ENCODE data around the gene FSTL4.

The FSTL4 gene

DNA sequence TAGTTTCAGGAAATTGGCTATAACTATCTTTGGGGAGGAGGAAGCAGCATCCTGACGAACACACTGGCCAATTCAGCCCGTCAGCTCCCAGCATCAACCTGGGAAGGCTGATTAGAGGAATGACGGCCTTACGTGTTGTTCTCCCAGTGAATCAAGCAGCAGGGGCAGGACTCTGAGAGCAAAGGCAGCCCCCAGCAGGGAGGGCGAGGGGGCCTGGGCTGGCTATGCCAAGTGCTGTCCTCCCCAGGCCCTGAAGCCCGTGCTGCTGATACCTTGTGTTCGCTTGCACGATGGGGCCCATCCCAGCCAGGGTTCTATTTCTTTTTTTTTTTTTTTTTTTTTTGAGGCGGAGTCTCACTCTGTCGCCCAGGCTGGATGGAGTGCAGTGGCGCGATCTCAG, 254.1 kb downstream of the FSTL4 start:
- no peak for DNase-seq

DNA sequence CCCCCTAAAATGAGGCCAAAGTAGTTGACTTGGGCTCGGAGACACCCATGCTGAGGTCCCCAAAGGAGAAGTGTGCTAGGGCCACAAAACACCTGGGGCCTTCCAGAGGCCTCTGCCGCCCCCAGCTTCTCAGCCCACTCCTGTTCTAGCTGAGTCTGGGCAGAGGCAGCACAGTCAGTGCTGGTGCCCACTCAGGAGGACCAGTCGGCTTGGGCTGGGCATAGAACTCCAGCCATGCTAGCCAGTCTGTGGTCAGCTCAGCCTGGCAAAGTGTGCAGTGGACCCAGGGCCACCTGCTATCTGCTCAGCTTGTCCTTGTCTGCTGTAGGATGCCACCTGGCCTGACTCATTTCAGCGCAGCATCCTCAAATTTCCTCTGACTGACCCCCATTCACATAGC, 254.6 kb downstream of the FSTL4 start:
- DNase-seq: no peak

GRCh38 chr5:133356984-133357421, 255.3 kb downstream of the FSTL4 start:
- DNase-seq: no peak

GRCh38 chr5:133356396-133356983, 255.9 kb downstream of the FSTL4 start:
- DNase-seq: no peak

- DNase-seq: no peak
Measured at GRCh38 chr5:133354323-133355185, 257.8 kb downstream of the FSTL4 start.

- no peak for DNase-seq
Measured at GRCh38 chr5:133353741-133354140, 258.6 kb downstream of the FSTL4 start.

GRCh38 chr5:133348406-133348805, 263.9 kb downstream of the FSTL4 start:
- no peak for DNase-seq

DNA sequence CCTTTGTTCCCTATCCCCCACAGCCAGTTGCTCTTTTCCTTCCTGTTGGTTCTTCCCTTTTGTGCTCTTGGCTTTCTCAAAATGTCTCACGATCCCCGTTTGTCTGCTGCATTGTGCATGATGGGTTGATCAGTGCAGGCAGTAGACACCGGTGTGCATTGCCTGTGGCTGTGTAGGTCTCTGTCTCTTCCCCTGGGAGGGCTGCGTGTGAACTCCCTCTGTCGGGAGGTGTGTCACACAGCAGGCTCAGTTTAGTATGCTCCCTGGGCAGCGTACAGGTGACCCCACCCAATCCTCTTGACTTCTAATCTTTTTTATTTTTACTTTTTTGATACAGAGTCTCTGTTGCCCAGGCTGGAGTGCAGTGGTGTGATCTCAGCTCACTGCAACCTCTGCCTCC, 265.3 kb downstream of the FSTL4 start:
- no peak for DNase-seq

DNA sequence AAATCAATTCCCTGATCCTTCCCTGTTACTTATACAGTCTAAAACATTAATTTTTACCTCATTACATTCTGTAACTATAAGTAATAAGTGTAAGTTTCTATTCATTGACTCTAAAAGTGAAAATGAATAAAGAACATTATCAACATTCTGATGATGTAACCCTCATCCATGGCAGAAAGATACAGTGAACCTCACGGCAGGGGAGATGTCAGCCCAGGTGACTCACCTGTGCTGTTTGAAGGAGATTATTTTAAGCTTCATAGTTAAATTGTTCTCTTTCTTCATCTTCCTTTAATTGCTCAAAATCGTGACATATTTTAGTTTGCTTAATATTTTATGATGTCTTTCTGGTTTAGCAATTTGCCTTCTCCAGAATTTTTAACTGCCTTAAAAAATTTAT, 268.1 kb downstream of the FSTL4 start:
- DNase-seq: no peak

GRCh38 chr5:133343196-133343595, 269.1 kb downstream of the FSTL4 start:
- DNase-seq: no peak

GRCh38 chr5:133341915-133342710, 270.2 kb downstream of the FSTL4 start:
- no peak for DNase-seq

GRCh38 chr5:133341296-133341695, 271.0 kb downstream of the FSTL4 start:
- DNase-seq: no peak

GRCh38 chr5:133340822-133341221, 271.5 kb downstream of the FSTL4 start:
- no peak for DNase-seq

DNA sequence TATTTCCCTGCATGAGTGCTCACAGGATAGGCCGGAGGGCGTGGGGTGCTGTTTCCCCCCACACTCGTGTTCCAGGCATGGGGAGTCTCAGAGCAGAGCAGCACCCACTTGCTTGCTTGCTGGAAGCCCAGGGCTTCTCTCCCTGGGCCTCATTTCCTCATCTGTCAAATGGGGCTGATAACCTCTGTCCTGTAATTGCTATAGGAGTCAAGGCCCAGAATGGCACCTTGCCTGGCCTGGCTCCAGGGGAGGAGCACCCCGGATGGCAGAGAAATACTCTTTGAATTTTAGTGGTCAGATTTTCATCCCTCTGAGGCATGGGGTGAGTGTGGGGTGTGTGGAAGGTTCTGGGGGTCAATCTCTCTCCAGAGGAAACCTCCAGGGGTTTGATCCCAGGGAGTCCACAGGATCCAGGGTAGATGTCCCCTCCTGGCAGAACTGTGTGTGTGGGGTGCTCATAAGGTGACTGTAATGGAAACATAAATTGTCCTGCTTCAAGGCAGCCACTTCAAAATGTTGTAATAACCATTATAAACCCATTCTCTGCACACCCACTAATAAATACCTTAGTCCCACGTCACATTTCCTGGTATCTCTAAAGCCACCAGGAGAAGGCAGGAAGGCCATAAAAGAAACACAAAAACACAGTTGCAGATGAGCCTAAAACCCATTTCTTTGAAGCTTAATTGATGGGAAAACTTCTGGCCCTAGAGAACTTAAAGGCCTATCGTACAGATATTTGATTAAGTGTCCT, 272.2 kb downstream of the FSTL4 start:
- DNase-seq: no peak

- no peak for DNase-seq
Measured at GRCh38 chr5:133338504-133339355, 273.6 kb downstream of the FSTL4 start.

DNA sequence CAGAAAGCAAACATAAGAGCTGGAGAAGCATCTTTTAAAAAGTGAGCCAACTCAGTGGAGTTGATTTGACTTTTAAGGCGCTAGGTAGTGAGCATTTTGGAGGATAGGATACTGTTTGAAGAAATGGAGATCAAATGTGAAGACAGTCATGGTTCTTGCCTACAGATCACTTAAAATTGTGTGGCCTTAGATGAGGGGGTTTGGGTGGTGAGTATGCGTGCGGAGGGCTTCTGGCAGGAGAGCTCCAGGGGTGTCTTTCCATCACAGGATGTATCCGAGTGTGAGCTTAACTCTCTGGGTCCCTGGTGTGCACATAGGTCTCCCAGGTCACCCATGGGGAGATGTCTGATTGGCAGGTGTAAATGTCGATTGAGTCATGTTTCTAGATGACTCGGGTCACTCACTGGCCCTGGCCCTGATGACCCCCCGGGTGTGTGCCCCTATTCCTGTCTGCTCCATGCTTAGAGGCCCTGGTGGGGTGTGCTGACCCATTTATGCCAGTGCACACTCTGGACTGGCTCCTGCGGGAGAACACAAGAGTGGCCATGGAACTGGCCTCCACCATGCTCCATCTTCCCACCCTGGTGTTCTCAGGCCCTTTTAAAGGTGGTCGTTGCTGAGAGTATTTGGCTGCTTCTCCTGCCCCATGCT, 274.4 kb downstream of the FSTL4 start:
- no peak for DNase-seq

DNA sequence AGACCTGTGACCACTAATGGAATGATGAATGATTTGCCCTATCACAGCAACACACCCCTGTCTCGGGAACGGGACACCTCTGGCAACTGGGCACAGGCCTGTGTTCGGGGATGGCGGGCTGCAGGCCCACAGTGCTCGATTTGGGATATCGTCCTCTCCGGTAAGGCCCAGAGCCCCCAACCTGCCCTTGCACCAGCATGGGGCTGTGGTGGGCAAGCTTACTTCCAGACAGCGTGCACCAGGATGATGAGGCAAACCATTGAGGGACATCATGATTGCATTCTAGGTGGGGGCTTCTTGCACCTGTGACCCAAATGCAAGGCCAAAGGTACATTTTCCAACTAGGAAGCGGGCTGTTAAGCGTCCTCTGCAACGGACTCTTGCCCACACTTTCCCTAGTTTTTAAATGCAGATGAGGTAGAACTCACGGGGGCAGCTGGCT, 275.4 kb downstream of the FSTL4 start:
- DNase-seq: no peak

DNA sequence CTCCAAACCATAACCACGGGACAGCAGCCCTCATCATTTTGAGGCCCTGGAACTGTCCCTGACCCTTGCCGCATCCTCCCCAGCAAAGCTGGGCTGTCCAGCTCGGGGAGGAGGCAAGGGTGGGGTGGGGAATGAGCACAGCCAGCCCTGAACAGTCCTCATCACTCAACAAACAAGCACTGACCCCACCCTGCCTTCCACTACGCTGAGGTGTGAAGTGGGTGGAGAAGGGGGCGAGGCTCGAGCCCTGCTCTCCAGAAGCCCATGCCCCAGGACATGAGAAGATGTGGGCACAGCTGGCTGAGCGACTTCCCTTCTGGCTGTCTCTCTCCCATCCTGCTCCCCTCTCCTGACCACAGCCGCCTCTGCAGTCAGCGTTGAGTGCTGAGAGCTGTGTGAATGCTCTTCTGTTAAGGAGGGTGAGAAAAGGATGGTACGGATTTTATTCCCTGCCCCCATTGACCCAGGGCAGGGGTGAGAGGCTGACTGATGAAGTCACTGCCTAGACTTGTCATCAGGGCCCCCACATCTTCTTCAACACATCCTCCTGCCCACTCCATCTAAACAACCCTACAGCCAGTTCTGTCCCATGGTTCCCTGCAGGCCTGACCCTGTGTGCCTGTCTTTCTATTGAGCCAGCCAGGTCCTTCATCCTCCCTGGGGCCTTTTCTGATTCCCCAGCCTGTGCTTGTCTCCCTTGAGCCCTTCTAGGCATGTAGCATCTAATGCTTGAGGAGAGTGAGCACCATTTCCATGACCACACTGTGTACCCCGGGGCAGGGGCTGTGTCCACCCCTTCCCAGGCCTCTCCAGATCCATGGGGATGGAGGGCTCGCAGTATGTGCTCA, 276.0 kb downstream of the FSTL4 start:
- peak; percentile 8 for DNase-seq

DNA sequence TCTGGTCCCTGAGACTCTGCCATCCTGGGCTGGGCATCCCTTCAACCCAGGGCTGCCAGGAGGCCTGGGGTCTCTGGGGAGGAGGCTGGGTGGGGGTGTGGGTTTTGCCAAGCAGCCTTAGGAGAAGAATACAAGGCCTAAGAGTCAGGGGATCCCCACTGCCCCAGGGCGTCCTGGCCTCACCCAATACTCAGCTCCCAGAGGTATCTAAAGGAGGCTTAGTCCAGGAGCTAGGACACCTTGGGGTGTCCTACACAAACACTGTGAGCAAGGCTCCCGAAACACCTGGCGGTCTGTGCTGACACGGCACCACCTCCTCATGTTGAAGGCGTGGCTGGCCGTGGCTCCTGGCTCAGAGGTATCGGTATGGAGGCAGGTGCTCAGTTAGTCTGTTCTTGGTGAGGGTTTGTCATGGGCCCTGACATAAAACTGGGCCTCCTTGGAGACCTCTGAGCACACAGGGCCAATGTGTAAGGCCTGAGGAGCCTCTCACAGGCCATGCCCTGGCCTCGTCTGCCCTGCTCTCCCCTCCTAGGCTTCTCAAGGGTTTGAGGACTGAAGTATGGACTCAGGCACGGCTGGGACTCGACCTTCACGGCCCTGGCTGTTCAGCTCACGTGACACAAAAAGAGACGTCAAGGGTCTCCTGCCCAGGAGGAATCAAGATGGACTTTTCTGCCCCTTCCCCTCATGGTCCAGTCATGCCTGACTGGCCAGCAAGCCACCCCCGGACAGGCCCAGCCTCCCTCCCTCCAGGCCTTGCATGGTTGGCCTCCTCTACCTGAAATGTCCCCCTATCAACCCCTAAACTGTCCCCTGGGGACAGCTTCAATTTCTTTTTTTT, 277.3 kb downstream of the FSTL4 start:
- no peak for DNase-seq

All from inflammatory macrophage treated with lipopolysaccharide for 4 hours (primary cell).